M059J (cell line): Measurements from ENCODE around the gene EZH2. TPM values are rescaled to one million over a fixed set of nuclear protein-coding genes. Genes with fewer than 3 reads are reported as not detected.

Source experiments
- DNase-seq: peaks from one replicate; pipeline ENCODE4 v3.0.0-alpha.2; 2012; ENCODE audit warnings: low read depth
- total RNA-seq: library from RNA; depleted of rRNA; stranded (reverse); fragments of >200 nt; shearing (Covaris generic); gene quantifications from 2 replicates; pipeline ENCODE4 v1.2.3, GENCODE V29; 2014; rRNA removed

EZH2 gene
- total RNA-seq, 1 experiment from 2014 or later: 37.1 TPM

DNA sequence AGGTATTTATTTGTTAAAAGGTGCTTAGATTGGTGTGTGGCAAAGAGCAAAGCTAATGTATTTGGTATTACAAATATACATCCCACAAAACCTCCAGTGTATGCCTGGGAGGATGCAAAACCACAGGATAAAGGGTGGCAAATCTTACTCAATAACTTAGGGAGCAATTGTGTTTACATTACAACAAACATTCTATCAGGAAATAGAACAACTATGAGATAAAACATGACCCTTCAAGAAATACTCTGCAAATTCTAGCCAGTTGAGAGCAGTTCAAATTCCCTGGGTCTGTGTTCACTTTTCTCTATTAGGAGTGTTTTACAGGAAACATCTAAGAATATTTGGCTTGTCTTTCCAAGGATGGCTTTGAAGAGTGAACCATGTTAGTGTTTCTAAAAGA is 120.5 kb downstream of the EZH2 start:
- DNase-seq: peak; percentile 3

DNA sequence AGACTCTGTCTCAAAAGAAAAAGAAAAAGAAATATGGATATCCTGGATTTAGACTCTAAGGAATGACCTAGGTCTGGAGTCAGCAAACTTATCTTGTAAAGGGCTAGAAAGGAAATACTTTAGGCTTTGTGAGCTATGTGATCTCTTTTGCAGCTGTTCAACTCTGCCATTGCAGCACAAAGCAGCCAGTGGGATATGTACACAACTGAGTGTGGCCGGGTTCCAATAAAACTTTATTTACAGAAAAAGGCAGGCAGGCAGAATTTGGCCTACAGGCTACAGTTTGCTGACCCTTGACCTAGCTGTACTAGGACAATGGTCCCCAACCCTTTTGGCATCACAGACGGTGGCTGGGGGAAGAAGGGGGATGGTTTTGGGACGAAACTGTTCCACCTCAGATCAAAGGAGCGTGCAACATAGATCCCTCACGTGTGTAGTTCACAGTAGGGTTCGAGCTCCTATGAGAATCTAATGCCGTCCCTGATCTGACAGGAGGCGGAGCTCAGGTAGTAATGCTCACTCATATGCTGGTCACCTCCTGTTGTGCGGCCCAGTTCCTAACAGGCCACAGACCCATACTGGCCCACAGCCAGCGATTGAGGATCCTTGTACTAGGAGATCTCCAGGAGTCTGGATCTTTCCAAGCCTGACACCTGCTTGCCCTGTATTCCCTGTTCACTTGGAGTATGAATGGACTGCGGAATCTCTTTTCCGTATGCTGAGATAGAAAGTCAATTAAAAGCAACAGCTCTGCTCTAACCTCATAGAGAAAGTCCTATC is 122.4 kb downstream of the EZH2 start:
- DNase-seq: no peak

Other genes starting within 250 kb of the EZH2 start
- gene CUL1, start 185.4 kb downstream of the EZH2 start, total RNA-seq: 46.3 and 51.6 TPM in 2 replicates
- 307 and 409 TPM in 2 replicates for gene PDIA4, start 144.2 kb upstream of the EZH2 start, total RNA-seq
- gene ZNF786, start 206.4 kb upstream of the EZH2 start, total RNA-seq: 3.3 and 3.9 TPM in 2 replicates
- 1.1 and 3.1 TPM in 2 replicates for gene ZNF425, start 242.0 kb upstream of the EZH2 start, total RNA-seq